Upper lobe of left lung (tissue), 6 donors: ENCODE data around the gene FMOD. TPM values are rescaled to one million over a fixed set of nuclear protein-coding genes. Genes with fewer than 3 reads are reported as not detected.

ENCODE experiments used
- ATAC-seq, 2 donors: fragments of 200-7000 bp; cut with Tn5 transposase; one replicate each; pipeline ENCODE4 v1.9.1; 2022; ENCODE audit warnings: mild to moderate bottlenecking in 2 of 2, moderate library complexity in 2 of 2; ENCODE audit not compliant: low FRiP score in 2 of 2
- DNase-seq, 2 donors: peaks; one replicate each; pipeline ENCODE4 v3.0.0-alpha.2; 2019 to 2020
- H3K27ac ChIP-seq, 4 donors: fragments of 200-600 bp; sonication (generic); one replicate each; pipeline ENCODE4 v1.5.1; 2016 to 2019
- H3K27me3 ChIP-seq, 4 donors: fragments of 200-600 bp; sonication (generic); one replicate each; pipeline ENCODE4 v1.5.1; 2017 to 2019
- H3K36me3 ChIP-seq, 4 donors: fragments of 200-600 bp; sonication (generic); one replicate each; pipeline ENCODE4 v1.5.1; 2016 to 2019
- H3K4me1 ChIP-seq, 4 donors: fragments of 200-600 bp; sonication (generic); one replicate each; pipeline ENCODE4 v1.5.1; 2018 to 2019
- H3K4me3 ChIP-seq, 4 donors: fragments of 200-600 bp; sonication (generic); one replicate each; pipeline ENCODE4 v1.5.1; 2017 to 2019; ENCODE audit warnings: mild to moderate bottlenecking in 2 of 4, moderate library complexity in 1 of 4
- H3K9me3 ChIP-seq, 4 donors: fragments of 200-600 bp; sonication (generic); one replicate each; pipeline ENCODE4 v1.5.1; 2018 to 2019
- EP300 ChIP-seq, 4 donors: sonication (generic); formaldehyde crosslinking; IDR thresholded peaks; one replicate each; pipeline ENCODE4 v1.5.1; 2017; ENCODE audit warnings: antibody characterized with exemption in 4 of 4, control low read depth in 2 of 4
- POLR2A ChIP-seq, 4 donors: fragments of 450-650 bp; IDR thresholded peaks; one replicate each; pipeline ENCODE4 v1.5.1; 2016 to 2017; ENCODE audit warnings: antibody characterized with exemption in 4 of 4, mild to moderate bottlenecking in 2 of 4
- POLR2AphosphoS5 ChIP-seq, 2 donors: sonication (generic); formaldehyde crosslinking; IDR thresholded peaks; one replicate each; pipeline ENCODE4 v1.5.1; 2017; ENCODE audit warnings: antibody characterized with exemption in 2 of 2
- WGBS, 2 donors: methylation state at CpG; one replicate each; pipeline ENCODE4 v1.1.5; 2017 to 2018; 5-methylcytosine and 5-hydroxymethylcytosine counted together
- total RNA-seq, 6 donors: library from RNA; depleted of rRNA in 4 of 6; stranded (reverse); fragments of >200 nt in 4 of 6; gene quantifications; one replicate each; pipeline versions ENCODE4 v1.1.0 to v1.2.1, GENCODE V29; 2016 to 2021
- TF ChIP-seq, protein P1 (sequence below), 6 experiments: fragments of 450-650 bp in 4 of 6; fragments of 200-600 bp in 2 of 6; sonication (generic) in 2 of 6; IDR thresholded peaks; one replicate each; pipeline ENCODE4 v1.5.1; 2016 to 2019; ENCODE audit warnings: antibody characterized with exemption in 6 of 6
- donor health status: DM: no; HTN: no; CAD: no; lungs with moderate emphysema.
- donor health status: DM: no; HTN: yes; CAD: no; lungs with severe emphysema.

The FMOD gene
- total RNA-seq, 6 donors from 2014 or later, result 12.5 to 46.7 (median 25.4) TPM

DNA sequence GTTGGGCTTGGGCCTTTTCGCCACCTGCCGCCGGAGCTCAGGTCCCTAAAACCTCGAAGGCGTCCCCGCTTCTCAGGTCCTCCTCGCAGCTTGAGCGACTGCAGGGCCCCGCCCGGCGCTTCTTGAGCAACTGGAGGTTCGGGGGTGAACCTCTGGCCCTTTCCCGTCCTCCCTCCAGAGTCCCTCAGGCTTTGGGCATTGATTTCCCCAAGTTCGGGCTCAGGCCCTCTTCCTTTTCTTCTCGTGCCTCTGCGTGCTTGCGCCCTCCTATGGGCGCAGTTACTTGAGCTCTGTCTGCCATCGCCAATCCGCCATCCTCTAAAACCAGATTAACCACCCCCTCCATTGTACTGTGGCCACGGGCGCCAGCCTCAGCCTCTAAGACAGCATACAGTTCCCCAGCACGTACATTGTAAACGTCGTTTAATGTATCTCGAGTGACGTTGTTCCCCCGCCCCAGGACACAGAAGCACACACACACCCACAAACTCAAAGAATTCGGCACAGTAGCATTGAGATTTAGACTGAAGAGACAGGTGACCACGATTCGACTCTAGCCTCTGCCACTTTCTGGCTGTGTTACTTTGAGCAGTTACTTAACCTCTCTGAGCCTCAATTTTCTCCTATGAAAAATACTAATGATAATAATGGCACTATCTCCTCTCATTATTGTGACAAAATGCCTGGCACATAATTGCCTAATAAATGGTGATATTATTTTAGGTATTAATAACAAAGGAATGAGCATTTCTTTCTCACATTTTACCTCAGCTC, 23.1 kb downstream of the FMOD start:
- H3K4me1 ChIP-seq, result peaks cover 48 to 52% (median 50%) of the 10 kb centered on the region in 4 donors
- WGBS, 2 donors, result 5 to 6% methylated on average over 31 of the region's 31 CpGs
- ATAC-seq (peak; percentile 67 to 73), DNase-seq (no peak)
- peak overlapping the region; percentile 94 to 97 (median 96) for H3K27ac ChIP-seq
- peak overlapping the region; percentile 13 to 52 (median 40) for H3K4me3 ChIP-seq
- H3K36me3 ChIP-seq, result no peaks in the 10 kb centered on the region
- H3K9me3 ChIP-seq, result no peaks in the 10 kb centered on the region
- H3K27me3 ChIP-seq, result no peaks in the 10 kb centered on the region
- no peak for TF ChIP-seq EP300 (IDR thresholded peaks at IDR 0.05)
- peak in 2 of 4 donors; percentile 24 to 30 for TF ChIP-seq POLR2A (IDR thresholded peaks at IDR 0.05)
- peak in 1 of 2 donors; percentile 29 for TF ChIP-seq POLR2AphosphoS5 (IDR thresholded peaks at IDR 0.05)
- TF ChIP-seq, protein P1, sequence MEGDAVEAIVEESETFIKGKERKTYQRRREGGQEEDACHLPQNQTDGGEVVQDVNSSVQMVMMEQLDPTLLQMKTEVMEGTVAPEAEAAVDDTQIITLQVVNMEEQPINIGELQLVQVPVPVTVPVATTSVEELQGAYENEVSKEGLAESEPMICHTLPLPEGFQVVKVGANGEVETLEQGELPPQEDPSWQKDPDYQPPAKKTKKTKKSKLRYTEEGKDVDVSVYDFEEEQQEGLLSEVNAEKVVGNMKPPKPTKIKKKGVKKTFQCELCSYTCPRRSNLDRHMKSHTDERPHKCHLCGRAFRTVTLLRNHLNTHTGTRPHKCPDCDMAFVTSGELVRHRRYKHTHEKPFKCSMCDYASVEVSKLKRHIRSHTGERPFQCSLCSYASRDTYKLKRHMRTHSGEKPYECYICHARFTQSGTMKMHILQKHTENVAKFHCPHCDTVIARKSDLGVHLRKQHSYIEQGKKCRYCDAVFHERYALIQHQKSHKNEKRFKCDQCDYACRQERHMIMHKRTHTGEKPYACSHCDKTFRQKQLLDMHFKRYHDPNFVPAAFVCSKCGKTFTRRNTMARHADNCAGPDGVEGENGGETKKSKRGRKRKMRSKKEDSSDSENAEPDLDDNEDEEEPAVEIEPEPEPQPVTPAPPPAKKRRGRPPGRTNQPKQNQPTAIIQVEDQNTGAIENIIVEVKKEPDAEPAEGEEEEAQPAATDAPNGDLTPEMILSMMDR (IDR thresholded peaks at IDR 0.05), result peak in 5 of 6 experiments; percentile 15 to 56 (median 38)

DNA sequence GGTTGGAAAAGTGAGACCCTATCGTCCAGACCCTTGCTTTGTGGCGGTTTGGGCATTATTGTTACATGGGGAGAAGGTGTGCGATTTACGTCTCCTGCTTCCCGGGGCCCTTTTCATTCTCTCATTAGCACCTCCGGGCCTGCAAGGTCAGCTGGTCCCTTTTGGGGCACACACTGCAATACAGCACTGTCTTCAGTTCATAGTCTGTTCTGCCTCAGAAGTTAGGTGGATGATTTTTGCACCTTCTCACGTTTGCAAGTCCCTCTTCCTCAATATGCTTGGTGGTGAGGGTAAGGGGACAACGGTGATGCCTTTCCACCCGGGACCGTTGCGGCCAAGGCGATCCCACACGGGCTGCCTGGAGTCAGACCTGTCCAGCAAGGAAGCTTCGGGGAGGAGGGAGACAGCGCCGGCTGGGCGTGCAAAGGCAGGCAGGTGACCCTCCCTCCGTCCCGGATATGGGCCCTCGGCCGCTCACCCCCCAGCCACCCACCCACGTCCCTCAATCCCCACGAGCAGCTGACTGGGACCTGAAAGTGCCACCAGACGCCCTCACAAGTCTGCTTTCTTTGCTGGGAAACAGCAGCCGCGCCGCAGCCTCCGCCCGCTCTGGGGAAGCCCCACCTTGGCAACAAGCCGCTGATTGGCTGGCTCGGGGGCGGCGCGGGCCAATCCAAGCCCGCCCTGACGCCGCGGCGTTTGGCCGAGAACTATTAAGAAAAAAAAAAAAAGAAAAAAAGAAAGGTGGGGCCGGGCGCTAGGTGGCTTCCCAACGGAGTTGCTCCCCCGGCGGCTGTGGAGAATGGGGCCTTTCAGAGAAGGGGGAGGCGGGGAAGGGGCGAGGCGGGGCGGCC, 23.9 kb downstream of the FMOD start:
- no peaks in the 10 kb centered on the region for H3K36me3 ChIP-seq
- no peaks in the 10 kb centered on the region for H3K27me3 ChIP-seq
- H3K9me3 ChIP-seq, result no peaks in the 10 kb centered on the region
- peaks cover 57 to 61% (median 58%) of the 10 kb centered on the region in 4 donors for H3K4me1 ChIP-seq
- H3K27ac ChIP-seq, result peak overlapping the region; percentile 94 to 97 (median 96)
- peak overlapping the region; percentile 13 to 52 (median 40) for H3K4me3 ChIP-seq
- ATAC-seq, result peak; percentile 95
- DNase-seq, result peak; percentile 95 to 99
- peak in 1 of 4 donors; percentile 4 for TF ChIP-seq EP300 (IDR thresholded peaks at IDR 0.05)
- TF ChIP-seq POLR2A (IDR thresholded peaks at IDR 0.05), result peak in 2 of 4 donors; percentile 86 to 93
- peak; percentile 62 to 94 for TF ChIP-seq POLR2AphosphoS5 (IDR thresholded peaks at IDR 0.05)
- TF ChIP-seq, protein P1 (IDR thresholded peaks at IDR 0.05), result no peak
- 4 to 6% methylated on average over 27 to 28 of the region's 49 CpGs for WGBS, 2 donors

DNA sequence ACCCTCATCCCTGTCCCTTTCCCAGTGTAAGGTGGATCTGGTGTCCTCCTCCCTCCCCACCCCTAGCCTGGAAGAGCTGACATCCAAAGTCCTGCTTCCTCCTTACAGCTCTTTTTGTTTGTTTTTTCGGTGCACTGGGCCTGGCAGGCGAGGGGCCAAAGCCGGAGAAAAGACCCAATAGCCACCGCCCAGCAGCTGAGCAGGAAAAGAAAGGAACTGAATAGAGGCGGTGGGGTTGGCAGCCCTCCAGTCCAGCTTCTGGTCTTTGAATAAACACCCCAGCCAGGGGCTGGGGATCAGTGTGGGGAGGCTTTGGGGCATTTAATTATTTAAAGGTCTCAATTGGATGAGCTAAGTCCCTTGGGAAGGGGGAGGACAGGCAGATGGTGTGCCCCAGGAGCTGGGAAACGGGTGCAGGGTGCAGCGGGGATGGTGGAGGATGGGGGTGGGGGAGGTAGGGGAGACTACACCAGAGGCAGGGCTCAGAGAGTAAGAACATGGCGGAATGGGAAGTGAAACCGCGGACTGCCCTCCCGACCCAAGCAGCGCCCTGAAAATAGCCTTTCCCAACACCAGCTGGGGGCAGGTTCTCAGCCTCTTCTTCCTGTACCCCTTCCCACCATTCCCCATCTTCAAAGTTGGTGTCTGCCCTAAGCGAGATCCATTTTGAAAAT, 25.4 kb downstream of the FMOD start:
- 23 to 34% methylated on average over 13 of the region's 13 CpGs for WGBS, 2 donors
- TF ChIP-seq POLR2AphosphoS5 (IDR thresholded peaks at IDR 0.05) (peak in 1 of 2 donors; percentile 4), POLR2A (IDR thresholded peaks at IDR 0.05) (no peak)
- DNase-seq (peak in 1 of 2 donors; percentile 67), ATAC-seq (peak in 1 of 2 donors; percentile 25)
- H3K27ac ChIP-seq, result peak overlapping the region; percentile 94 to 97 (median 96)
- H3K27me3 ChIP-seq, result no peaks in the 10 kb centered on the region
- no peaks in the 10 kb centered on the region for H3K36me3 ChIP-seq
- peaks cover 72 to 76% (median 73%) of the 10 kb centered on the region in 4 donors for H3K4me1 ChIP-seq
- H3K4me3 ChIP-seq, result no peak overlapping the region
- H3K9me3 ChIP-seq, result no peaks in the 10 kb centered on the region

DNA sequence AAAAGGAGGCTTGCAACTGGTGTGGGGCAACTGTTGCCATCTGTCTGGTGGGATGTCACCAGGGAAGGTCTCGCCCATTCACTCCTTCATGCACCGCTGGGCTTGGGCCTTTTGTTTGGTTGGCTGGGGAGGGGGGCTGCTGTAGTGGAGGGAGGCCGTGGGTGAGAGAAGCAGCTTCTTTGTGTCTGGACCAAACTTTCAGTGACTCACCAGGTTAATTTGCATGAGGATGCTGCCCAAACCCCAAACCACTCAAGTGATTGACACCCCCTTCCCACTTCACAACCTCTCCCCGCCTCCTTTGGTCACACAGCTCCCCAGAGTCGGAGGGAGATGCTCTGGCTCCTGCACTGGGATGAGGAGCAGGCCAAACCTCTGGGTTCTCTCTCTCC, 25.9 kb downstream of the FMOD start:
- peak in 1 of 2 donors; percentile 45 for DNase-seq
- peak overlapping the region; percentile 94 to 97 (median 96) for H3K27ac ChIP-seq
- H3K9me3 ChIP-seq, result no peaks in the 10 kb centered on the region
- TF ChIP-seq, protein P1 (IDR thresholded peaks at IDR 0.05), result no peak
- TF ChIP-seq POLR2AphosphoS5 (IDR thresholded peaks at IDR 0.05) (peak in 1 of 2 donors; percentile 19), EP300 (IDR thresholded peaks at IDR 0.05) (no peak), POLR2A (IDR thresholded peaks at IDR 0.05) (peak in 1 of 4 donors; percentile 38)
- 40 to 56% methylated on average over 5 of the region's 5 CpGs for WGBS, 2 donors
- H3K36me3 ChIP-seq, result no peaks in the 10 kb centered on the region
- no peak overlapping the region for H3K4me3 ChIP-seq
- no peak for ATAC-seq
- H3K27me3 ChIP-seq, result no peaks in the 10 kb centered on the region
- peaks cover 77 to 81% (median 78%) of the 10 kb centered on the region in 4 donors for H3K4me1 ChIP-seq
